Measurements from ENCODE around the gene ZNF184. TPM values are rescaled to one million over a fixed set of nuclear protein-coding genes. Genes with fewer than 3 reads are reported as not detected.

ZNF184 gene
- total RNA-seq, 2 experiments from 2014 or later, result 17.7 to 20.6 TPM

- Histone ChIP-seq H4K20me1 (ENCODE audit: insufficient read depth, low read length) (no peaks in the 10 kb centered on the region), H3K4me3 (ENCODE audit: low read depth, low read length, poor library complexity, severe bottlenecking) (peak overlapping the region; percentile 73), H3K36me3 (ENCODE audit: insufficient read depth, low read length) (no peaks in the 10 kb centered on the region), H2AFZ (ENCODE audit: low read length) (peak overlapping the region; percentile 89), H3K4me2 (ENCODE audit: low read length) (peak overlapping the region; percentile 76), H3K9me2 (ENCODE audit: insufficient read depth, low read length) (no peaks in the 10 kb centered on the region), H3K9me3 (ENCODE audit: low read length) (no peaks in the 10 kb centered on the region), H3K27ac (ENCODE audit: low read depth, low read length, poor library complexity, severe bottlenecking) (peak overlapping the region; percentile 79), H3K4me1 (ENCODE audit: insufficient read depth, low read length, poor library complexity, severe bottlenecking) (peaks cover 15% of the 10 kb centered on the region), H3K79me2 (ENCODE audit: insufficient read depth, low read depth, low read length) (no peaks in the 10 kb centered on the region)
- ChIA-PET CTCF (ENCODE audit: unreplicated experiment) (no interaction called here), POLR2A (interaction anchor here (0.5 to 1.0 kb wide), 7 partner anchors 15 to 523 kb away, joined by 3 to 8 read pairs (median 3); a partner anchor contains a TSS)
- no peak for TF ChIP-seq EZH2phosphoT487 (IDR thresholded peaks at IDR 0.05; ENCODE audit: borderline replicate concordance, low read depth, low read length)
- intact Hi-C loops (cut with micrococcal nuclease; ENCODE audit: unreplicated experiment), result loop anchor here (1.0 to 10.0 kb wide), 12 partner anchors 24 to 1465 kb away; partner anchors contain the start of gene ZNF165
- peak; percentile 85 for DNase-seq (ENCODE audit: low spot score)
- no TSS peak for BruUV-seq (replicated peaks)
Measured at GRCh38 chr6:27479319-27480182, 6.6 kb upstream of the ZNF184 start.

GRCh38 chr6:27478706-27479318 lies 5.9 kb upstream of the ZNF184 start:
- Histone ChIP-seq H3K4me1 (ENCODE audit: insufficient read depth, low read length, poor library complexity, severe bottlenecking) (peaks cover 15% of the 10 kb centered on the region), H2AFZ (ENCODE audit: low read length) (peak overlapping the region; percentile 89), H3K4me3 (ENCODE audit: low read depth, low read length, poor library complexity, severe bottlenecking) (peak overlapping the region; percentile 73), H3K9me2 (ENCODE audit: insufficient read depth, low read length) (no peaks in the 10 kb centered on the region), H3K36me3 (ENCODE audit: insufficient read depth, low read length) (no peaks in the 10 kb centered on the region), H3K27ac (ENCODE audit: low read depth, low read length, poor library complexity, severe bottlenecking) (peak overlapping the region; percentile 79), H4K20me1 (ENCODE audit: insufficient read depth, low read length) (no peaks in the 10 kb centered on the region), H3K79me2 (ENCODE audit: insufficient read depth, low read depth, low read length) (no peaks in the 10 kb centered on the region), H3K9me3 (ENCODE audit: low read length) (no peaks in the 10 kb centered on the region), H3K4me2 (ENCODE audit: low read length) (peak overlapping the region; percentile 76)
- no peak for TF ChIP-seq CTCF (conservative IDR thresholded peaks at IDR 0.05; ENCODE audit: low read length)
- TF ChIP-seq EZH2phosphoT487 (IDR thresholded peaks at IDR 0.05; ENCODE audit: borderline replicate concordance, low read depth, low read length), result no peak
- intact Hi-C loops (cut with micrococcal nuclease; ENCODE audit: unreplicated experiment), result loop anchor here (1.0 to 10.0 kb wide), 12 partner anchors 24 to 1464 kb away; partner anchors contain the start of gene ZNF165
- DNase-seq (ENCODE audit: low spot score), result peak; percentile 83
- POLR2A ChIA-PET, result interaction anchor here (0.5 to 1.0 kb wide), 5 partner anchors 14 to 523 kb away, joined by 3 to 8 read pairs (median 3); no protein-coding TSS in a partner anchor
- TSS peak; percentile 55 for BruUV-seq (replicated peaks)
- CTCF ChIA-PET (ENCODE audit: unreplicated experiment), result no interaction called here

GRCh38 chr6:27478141-27478705 lies 5.3 kb upstream of the ZNF184 start:
- Histone ChIP-seq H2AFZ (ENCODE audit: low read length) (peak overlapping the region; percentile 89), H3K36me3 (ENCODE audit: insufficient read depth, low read length) (no peaks in the 10 kb centered on the region), H4K20me1 (ENCODE audit: insufficient read depth, low read length) (no peaks in the 10 kb centered on the region), H3K4me2 (ENCODE audit: low read length) (peak overlapping the region; percentile 76), H3K79me2 (ENCODE audit: insufficient read depth, low read depth, low read length) (no peaks in the 10 kb centered on the region), H3K9me2 (ENCODE audit: insufficient read depth, low read length) (no peaks in the 10 kb centered on the region), H3K27ac (ENCODE audit: low read depth, low read length, poor library complexity, severe bottlenecking) (peak overlapping the region; percentile 79), H3K9me3 (ENCODE audit: low read length) (no peaks in the 10 kb centered on the region), H3K4me1 (ENCODE audit: insufficient read depth, low read length, poor library complexity, severe bottlenecking) (peaks cover 15% of the 10 kb centered on the region), H3K4me3 (ENCODE audit: low read depth, low read length, poor library complexity, severe bottlenecking) (peak overlapping the region; percentile 73)
- no peak for DNase-seq (ENCODE audit: low spot score)
- ChIA-PET CTCF (ENCODE audit: unreplicated experiment) (no interaction called here), POLR2A (interaction anchor here (0.7 to 0.8 kb wide), 2 partner anchors 41 to 329 kb away, joined by 3 read pairs; a partner anchor contains a TSS)
- intact Hi-C loops (cut with micrococcal nuclease; ENCODE audit: unreplicated experiment), result loop anchor here (2.0 to 10.0 kb wide), 10 partner anchors 39 to 1463 kb away; partner anchors contain the start of gene ZNF165
- TSS peak; percentile 50 for BruUV-seq (replicated peaks)
- TF ChIP-seq EZH2phosphoT487 (IDR thresholded peaks at IDR 0.05; ENCODE audit: borderline replicate concordance, low read depth, low read length) (no peak), CTCF (conservative IDR thresholded peaks at IDR 0.05; ENCODE audit: low read length) (no peak)

Measured in OCI-LY7 (cell line).